ENCODE results near the gene SLC9A1. TPM values are rescaled to one million over a fixed set of nuclear protein-coding genes. Genes with fewer than 3 reads are reported as not detected.

SLC9A1 gene
- total and polyA plus RNA-seq, 2 of the 8 experiments (the other 6 are each of a cell fraction or from before 2014, with no cell fraction given) = 11.3 to 25.1 TPM

DNA sequence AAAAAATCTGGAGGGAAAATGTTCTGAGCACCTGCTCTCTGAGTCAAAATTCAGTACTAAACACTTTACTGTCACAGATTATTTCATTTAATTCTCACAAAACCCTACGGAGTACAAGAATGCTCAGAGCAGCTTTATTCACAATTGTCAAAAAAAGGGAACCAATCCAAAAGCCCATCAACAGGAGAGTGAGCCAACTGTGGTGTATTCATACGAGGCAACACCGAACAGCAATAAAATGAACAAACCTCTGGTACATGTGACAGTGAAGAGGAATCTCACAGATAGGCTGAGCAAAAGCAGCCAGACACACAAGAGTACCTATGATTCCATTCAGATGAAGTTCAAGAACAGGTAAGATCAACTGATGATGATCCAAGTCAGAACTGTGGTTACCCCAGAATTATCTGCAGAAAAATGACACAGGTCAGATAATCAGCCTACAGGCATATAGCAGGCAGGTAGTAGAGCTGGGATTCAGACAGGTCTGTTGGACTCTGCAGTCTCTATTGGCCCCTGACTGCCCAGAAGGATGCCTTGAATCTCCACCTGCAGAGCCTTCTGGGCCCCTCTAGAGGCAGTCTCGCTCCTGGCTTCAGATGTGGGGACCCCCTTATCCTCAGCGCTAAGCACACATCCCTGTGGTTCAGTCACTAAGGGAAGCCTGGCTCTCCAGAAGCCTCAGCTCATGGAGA is 19.2 kb downstream of the SLC9A1 start (continued):
- TF ChIP-seq, protein P1, sequence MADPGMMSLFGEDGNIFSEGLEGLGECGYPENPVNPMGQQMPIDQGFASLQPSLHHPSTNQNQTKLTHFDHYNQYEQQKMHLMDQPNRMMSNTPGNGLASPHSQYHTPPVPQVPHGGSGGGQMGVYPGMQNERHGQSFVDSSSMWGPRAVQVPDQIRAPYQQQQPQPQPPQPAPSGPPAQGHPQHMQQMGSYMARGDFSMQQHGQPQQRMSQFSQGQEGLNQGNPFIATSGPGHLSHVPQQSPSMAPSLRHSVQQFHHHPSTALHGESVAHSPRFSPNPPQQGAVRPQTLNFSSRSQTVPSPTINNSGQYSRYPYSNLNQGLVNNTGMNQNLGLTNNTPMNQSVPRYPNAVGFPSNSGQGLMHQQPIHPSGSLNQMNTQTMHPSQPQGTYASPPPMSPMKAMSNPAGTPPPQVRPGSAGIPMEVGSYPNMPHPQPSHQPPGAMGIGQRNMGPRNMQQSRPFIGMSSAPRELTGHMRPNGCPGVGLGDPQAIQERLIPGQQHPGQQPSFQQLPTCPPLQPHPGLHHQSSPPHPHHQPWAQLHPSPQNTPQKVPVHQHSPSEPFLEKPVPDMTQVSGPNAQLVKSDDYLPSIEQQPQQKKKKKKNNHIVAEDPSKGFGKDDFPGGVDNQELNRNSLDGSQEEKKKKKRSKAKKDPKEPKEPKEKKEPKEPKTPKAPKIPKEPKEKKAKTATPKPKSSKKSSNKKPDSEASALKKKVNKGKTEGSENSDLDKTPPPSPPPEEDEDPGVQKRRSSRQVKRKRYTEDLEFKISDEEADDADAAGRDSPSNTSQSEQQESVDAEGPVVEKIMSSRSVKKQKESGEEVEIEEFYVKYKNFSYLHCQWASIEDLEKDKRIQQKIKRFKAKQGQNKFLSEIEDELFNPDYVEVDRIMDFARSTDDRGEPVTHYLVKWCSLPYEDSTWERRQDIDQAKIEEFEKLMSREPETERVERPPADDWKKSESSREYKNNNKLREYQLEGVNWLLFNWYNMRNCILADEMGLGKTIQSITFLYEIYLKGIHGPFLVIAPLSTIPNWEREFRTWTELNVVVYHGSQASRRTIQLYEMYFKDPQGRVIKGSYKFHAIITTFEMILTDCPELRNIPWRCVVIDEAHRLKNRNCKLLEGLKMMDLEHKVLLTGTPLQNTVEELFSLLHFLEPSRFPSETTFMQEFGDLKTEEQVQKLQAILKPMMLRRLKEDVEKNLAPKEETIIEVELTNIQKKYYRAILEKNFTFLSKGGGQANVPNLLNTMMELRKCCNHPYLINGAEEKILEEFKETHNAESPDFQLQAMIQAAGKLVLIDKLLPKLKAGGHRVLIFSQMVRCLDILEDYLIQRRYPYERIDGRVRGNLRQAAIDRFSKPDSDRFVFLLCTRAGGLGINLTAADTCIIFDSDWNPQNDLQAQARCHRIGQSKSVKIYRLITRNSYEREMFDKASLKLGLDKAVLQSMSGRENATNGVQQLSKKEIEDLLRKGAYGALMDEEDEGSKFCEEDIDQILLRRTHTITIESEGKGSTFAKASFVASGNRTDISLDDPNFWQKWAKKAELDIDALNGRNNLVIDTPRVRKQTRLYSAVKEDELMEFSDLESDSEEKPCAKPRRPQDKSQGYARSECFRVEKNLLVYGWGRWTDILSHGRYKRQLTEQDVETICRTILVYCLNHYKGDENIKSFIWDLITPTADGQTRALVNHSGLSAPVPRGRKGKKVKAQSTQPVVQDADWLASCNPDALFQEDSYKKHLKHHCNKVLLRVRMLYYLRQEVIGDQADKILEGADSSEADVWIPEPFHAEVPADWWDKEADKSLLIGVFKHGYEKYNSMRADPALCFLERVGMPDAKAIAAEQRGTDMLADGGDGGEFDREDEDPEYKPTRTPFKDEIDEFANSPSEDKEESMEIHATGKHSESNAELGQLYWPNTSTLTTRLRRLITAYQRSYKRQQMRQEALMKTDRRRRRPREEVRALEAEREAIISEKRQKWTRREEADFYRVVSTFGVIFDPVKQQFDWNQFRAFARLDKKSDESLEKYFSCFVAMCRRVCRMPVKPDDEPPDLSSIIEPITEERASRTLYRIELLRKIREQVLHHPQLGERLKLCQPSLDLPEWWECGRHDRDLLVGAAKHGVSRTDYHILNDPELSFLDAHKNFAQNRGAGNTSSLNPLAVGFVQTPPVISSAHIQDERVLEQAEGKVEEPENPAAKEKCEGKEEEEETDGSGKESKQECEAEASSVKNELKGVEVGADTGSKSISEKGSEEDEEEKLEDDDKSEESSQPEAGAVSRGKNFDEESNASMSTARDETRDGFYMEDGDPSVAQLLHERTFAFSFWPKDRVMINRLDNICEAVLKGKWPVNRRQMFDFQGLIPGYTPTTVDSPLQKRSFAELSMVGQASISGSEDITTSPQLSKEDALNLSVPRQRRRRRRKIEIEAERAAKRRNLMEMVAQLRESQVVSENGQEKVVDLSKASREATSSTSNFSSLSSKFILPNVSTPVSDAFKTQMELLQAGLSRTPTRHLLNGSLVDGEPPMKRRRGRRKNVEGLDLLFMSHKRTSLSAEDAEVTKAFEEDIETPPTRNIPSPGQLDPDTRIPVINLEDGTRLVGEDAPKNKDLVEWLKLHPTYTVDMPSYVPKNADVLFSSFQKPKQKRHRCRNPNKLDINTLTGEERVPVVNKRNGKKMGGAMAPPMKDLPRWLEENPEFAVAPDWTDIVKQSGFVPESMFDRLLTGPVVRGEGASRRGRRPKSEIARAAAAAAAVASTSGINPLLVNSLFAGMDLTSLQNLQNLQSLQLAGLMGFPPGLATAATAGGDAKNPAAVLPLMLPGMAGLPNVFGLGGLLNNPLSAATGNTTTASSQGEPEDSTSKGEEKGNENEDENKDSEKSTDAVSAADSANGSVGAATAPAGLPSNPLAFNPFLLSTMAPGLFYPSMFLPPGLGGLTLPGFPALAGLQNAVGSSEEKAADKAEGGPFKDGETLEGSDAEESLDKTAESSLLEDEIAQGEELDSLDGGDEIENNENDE (IDR thresholded peaks at IDR 0.05; ENCODE audit: insufficient replicate concordance, low read length) = no peak
- TF ChIP-seq, protein P2, sequence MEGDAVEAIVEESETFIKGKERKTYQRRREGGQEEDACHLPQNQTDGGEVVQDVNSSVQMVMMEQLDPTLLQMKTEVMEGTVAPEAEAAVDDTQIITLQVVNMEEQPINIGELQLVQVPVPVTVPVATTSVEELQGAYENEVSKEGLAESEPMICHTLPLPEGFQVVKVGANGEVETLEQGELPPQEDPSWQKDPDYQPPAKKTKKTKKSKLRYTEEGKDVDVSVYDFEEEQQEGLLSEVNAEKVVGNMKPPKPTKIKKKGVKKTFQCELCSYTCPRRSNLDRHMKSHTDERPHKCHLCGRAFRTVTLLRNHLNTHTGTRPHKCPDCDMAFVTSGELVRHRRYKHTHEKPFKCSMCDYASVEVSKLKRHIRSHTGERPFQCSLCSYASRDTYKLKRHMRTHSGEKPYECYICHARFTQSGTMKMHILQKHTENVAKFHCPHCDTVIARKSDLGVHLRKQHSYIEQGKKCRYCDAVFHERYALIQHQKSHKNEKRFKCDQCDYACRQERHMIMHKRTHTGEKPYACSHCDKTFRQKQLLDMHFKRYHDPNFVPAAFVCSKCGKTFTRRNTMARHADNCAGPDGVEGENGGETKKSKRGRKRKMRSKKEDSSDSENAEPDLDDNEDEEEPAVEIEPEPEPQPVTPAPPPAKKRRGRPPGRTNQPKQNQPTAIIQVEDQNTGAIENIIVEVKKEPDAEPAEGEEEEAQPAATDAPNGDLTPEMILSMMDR (IDR thresholded peaks at IDR 0.05; ENCODE audit: control extremely low read depth in 1 of 3, insufficient read depth in 1 of 3, low read depth in 1 of 3, low read length in 3 of 3) = peak; percentile 67 to 77 (median 74)

Data from H1 (cell line).